HG03520 (cell line): ENCODE data around the gene FBXO41.

Source experiments
- ATAC-seq: cut with Tn5 transposase; IDR thresholded peaks from one replicate; pipeline ENCODE4 v1.9.1; 2021; ENCODE audit warnings: mild to moderate bottlenecking, moderate library complexity; ENCODE audit not compliant: unreplicated experiment

FBXO41 gene

GRCh38 chr2:73217826-73218225 is 66.5 kb downstream of the FBXO41 start:
- no peak for ATAC-seq

DNA sequence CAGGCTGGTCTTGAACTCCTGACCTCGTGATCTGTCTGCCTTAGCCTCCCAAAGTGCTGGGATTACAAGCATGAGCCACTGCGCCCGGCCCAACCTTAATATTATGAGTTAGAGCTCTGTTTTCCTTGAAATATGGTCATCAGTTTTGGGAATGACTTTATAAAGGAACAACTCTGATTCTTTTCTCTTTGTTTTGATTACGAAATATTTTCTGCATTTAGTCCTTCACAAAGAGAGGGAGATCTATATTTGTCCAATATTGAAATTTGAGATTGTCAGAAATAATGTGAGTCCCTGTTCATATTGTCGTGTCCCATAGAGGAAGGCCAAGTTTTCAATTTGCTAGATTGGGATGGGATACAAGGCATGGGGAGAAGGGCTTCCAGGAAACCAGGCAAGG is 67.1 kb downstream of the FBXO41 start:
- no peak for ATAC-seq

- ATAC-seq, result no peak
Observed at GRCh38 chr2:73215254-73215653, 69.0 kb downstream of the FBXO41 start.

- ATAC-seq, result peak; percentile 89
Observed at GRCh38 chr2:73214120-73215035, 69.9 kb downstream of the FBXO41 start, which contains the start of gene SMYD5. TSS of gene SMYD5 (plus strand) at chr2:73214245. CDS start at chr2:73214267, 22 bp downstream.

GRCh38 chr2:73212448-73213176 is 71.7 kb downstream of the FBXO41 start:
- peak; percentile 67 for ATAC-seq

- ATAC-seq, result no peak
Observed at GRCh38 chr2:73212098-73212447, 72.2 kb downstream of the FBXO41 start.

DNA sequence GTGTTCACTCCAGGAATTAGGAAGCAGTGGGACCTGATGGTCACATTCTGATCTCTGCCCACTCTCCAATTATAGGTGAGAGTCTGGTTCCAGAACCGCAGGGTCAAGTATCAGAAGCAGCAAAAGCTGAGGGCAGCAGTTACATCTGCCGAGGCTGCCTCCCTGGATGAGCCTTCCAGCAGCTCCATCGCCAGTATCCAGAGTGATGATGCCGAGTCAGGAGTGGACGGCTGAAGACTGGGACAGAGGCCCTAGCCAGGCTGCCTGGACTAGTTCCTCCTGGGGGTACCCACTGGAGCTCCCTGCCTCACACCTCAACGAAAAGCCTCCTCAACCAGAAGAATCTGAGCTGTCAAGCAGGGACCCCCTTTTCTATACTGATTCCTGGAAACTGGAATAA is 73.6 kb downstream of the FBXO41 start:
- ATAC-seq, result no peak

DNA sequence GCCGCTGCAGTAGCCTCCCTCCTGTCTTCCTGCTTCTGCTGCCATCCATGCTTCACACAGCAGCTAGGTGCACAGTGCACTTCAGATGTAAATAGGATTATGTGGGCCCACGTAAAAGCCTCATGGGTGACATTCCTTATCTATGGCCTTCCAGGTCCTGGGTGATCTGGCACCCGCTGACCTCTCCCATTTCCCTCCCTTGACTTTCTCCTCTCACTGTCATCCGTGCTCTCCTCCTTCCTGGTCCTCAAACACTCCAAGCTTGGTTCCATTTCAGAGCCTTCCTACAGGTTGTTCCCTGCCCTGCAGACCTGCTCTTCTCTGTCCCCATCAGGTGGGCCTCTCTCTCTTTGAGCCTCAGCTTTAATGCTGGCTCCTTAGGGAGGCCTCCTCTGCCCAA is 74.3 kb downstream of the FBXO41 start:
- no peak for ATAC-seq

- ATAC-seq, result no peak
Observed at GRCh38 chr2:73208258-73208657, 76.0 kb downstream of the FBXO41 start.

DNA sequence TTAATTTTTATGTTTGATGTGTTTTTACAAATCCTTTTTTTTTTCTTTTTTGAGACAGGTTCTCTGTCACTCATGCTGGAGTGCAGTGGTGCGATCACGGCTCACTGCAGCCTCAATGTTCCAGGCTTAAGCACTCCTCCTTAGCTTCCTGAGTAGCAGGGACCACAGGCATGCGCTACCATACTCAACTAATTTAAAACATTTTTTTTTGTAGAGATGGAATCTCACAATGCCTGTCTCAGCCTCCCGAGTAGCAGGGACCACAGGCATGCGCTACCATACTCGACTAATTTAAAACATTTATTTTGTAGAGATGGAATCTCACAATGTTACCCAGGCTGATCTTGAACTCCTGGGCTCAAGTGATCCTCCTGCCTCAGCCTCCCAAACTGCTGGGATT is 78.7 kb downstream of the FBXO41 start:
- no peak for ATAC-seq
